Sigmoid colon (tissue), 7 donors: ENCODE data around the gene SUPT20HL1. TPM values are rescaled to one million over a fixed set of nuclear protein-coding genes. Genes with fewer than 3 reads are reported as not detected.
"Not testable (repeated sequence)": the region's sequence is repeated elsewhere in the genome, so short reads cannot be mapped to it uniquely, and the experiment has no call there.

Source experiments
- DNase-seq: peaks from one replicate; pipeline ENCODE4 v3.0.0-alpha.2; 2019
- H3K27ac ChIP-seq, 4 donors: fragments of 200-600 bp; sonication (generic); one replicate each; pipeline ENCODE4 v1.5.1; 2016 to 2019; ENCODE audit warnings: mild to moderate bottlenecking in 1 of 4
- H3K27me3 ChIP-seq, 3 donors: fragments of 200-600 bp; sonication (generic); one replicate each; pipeline ENCODE4 v1.5.1; 2019; ENCODE audit warnings: mild to moderate bottlenecking in 1 of 3
- H3K36me3 ChIP-seq, 4 donors: fragments of 200-600 bp; sonication (generic); one replicate each; pipeline ENCODE4 v1.5.1; 2016 to 2019
- H3K4me1 ChIP-seq, 4 donors: fragments of 200-600 bp; sonication (generic); one replicate each; pipeline ENCODE4 v1.5.1; 2017 to 2019
- H3K4me3 ChIP-seq, 4 donors: fragments of 200-600 bp; sonication (generic); one replicate each; pipeline ENCODE4 v1.5.1; 2017 to 2019; ENCODE audit warnings: mild to moderate bottlenecking in 2 of 4, moderate library complexity in 1 of 4
- H3K9me3 ChIP-seq, 4 donors: fragments of 200-600 bp in 3 of 4; sonication (generic) in 3 of 4; one replicate each; pipeline versions ENCODE4 v1.5.1 to v1.6.1; 2013 to 2019
- EP300 ChIP-seq, 4 donors: sonication (generic); formaldehyde crosslinking; IDR thresholded peaks; one replicate each; pipeline ENCODE4 v1.6.1; 2017; ENCODE audit warnings: antibody characterized with exemption in 4 of 4
- POLR2A ChIP-seq, 2 donors: fragments of 450-650 bp; IDR thresholded peaks; one replicate each; pipeline ENCODE4 v1.6.1; 2016; ENCODE audit warnings: antibody characterized with exemption in 2 of 2, mild to moderate bottlenecking in 2 of 2, moderate library complexity in 2 of 2
- POLR2AphosphoS5 ChIP-seq, 4 donors: sonication (generic); formaldehyde crosslinking; IDR thresholded peaks; one replicate each; pipeline ENCODE4 v1.6.1; 2017; ENCODE audit warnings: antibody characterized with exemption in 4 of 4
- WGBS, 2 donors: extraction: QIAGEN DNeasy Blood & Tissue Kit; methylation state at CpG; one replicate each; pipeline ENCODE4 v1.1.7; 2013; 5-methylcytosine and 5-hydroxymethylcytosine counted together
- intact Hi-C: fragments of 100-400 bp; cut with DNase I; formaldehyde crosslinking; loops from one replicate; pipeline ENCODE4 v1.15.1; 2023
- polyA plus RNA-seq, 3 donors: library from polyadenylated mRNA; stranded (reverse); fragments of 200-250 nt; gene quantifications; one replicate each; pipeline ENCODE4 v1.2.3, GENCODE V29; 2013
- total RNA-seq, 4 donors: library from RNA; depleted of rRNA; stranded (reverse); fragments of >200 nt; gene quantifications; one replicate each; pipeline ENCODE4 v1.1.0, GENCODE V29; 2016
- TF ChIP-seq, protein P1 (sequence below), 4 experiments: fragments of 450-650 bp in 3 of 4; fragments of 200-600 bp in 1 of 4; IDR thresholded peaks; one replicate each; pipeline ENCODE4 v1.5.1; 2016 to 2019; ENCODE audit warnings: antibody characterized with exemption in 4 of 4, mild to moderate bottlenecking in 3 of 4, moderate library complexity in 2 of 4
- donor health status: healthy with polysubstance abuse.
- donor health status: Bipolar disorder and iron deficiency.
- donor health status: healthy.

Gene SUPT20HL1
- total and polyA plus RNA-seq, 7 donors: 0.16 to 1.1 (median 0.36) TPM; not detected in 4

- Histone ChIP-seq H3K27ac (peak overlapping the region in 1 of 4 donors; percentile 37), H3K27me3 (no peaks in the 10 kb centered on the region), H3K9me3 (no peaks in the 10 kb centered on the region), H3K4me1 (no peaks in the 10 kb centered on the region), H3K4me3 (no peak overlapping the region), H3K36me3 (no peaks in the 10 kb centered on the region)
- intact Hi-C loops: no loop called here
- no peak for DNase-seq
- no peak for TF ChIP-seq EP300 (IDR thresholded peaks at IDR 0.05)
- TF ChIP-seq POLR2AphosphoS5 (IDR thresholded peaks at IDR 0.05): no peak
- TF ChIP-seq, protein P1, sequence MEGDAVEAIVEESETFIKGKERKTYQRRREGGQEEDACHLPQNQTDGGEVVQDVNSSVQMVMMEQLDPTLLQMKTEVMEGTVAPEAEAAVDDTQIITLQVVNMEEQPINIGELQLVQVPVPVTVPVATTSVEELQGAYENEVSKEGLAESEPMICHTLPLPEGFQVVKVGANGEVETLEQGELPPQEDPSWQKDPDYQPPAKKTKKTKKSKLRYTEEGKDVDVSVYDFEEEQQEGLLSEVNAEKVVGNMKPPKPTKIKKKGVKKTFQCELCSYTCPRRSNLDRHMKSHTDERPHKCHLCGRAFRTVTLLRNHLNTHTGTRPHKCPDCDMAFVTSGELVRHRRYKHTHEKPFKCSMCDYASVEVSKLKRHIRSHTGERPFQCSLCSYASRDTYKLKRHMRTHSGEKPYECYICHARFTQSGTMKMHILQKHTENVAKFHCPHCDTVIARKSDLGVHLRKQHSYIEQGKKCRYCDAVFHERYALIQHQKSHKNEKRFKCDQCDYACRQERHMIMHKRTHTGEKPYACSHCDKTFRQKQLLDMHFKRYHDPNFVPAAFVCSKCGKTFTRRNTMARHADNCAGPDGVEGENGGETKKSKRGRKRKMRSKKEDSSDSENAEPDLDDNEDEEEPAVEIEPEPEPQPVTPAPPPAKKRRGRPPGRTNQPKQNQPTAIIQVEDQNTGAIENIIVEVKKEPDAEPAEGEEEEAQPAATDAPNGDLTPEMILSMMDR (IDR thresholded peaks at IDR 0.05): no peak
- no peak for TF ChIP-seq POLR2A (IDR thresholded peaks at IDR 0.05)
- WGBS, 2 donors: 91 to 92% methylated on average over 5 of the region's 5 CpGs
Measured at GRCh38 chrX:24364326-24364725, 3.9 kb downstream of the SUPT20HL1 start.

DNA sequence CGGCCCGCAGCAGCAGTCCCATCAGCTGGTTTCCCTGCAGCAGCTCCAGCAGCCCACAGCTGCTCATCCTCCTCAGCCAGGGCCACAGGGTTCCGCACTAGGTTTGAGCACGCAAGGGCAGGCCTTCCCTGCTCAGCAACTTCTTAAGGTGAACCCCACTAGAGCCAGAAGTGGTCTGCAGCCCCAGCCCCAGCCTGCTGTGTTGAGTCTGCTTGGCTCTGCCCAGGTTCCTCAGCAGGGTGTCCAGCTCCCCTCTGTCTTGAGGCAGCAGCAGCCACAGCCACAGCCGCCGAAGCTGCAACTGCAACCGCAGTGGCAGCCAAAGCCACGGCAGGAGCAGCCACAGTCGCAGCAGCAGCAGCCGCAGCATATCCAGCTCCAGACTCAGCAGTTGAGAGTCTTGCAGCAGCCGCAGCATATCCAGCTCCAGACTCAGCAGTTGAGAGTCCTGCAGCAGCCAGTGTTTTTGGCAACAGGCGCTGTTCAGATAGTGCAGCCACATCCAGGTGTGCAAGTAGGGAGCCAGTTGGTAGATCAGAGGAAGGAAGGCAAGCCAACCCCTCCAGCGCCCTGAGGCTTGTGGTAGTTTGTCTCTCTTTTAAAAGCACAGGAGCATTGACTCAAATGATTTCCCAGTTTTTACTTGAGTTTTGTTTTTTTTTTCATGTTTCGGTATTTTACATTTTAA is 4.6 kb downstream of the SUPT20HL1 start:
- Histone ChIP-seq H3K27ac (peak overlapping the region in 1 of 4 donors; percentile 37), H3K4me3 (no peak overlapping the region), H3K36me3 (no peaks in the 10 kb centered on the region), H3K27me3 (no peaks in the 10 kb centered on the region), H3K9me3 (no peaks in the 10 kb centered on the region), H3K4me1 (no peaks in the 10 kb centered on the region)
- WGBS, 2 donors: 85 to 87% methylated on average over 14 of the region's 14 CpGs
- TF ChIP-seq, protein P1 (IDR thresholded peaks at IDR 0.05): no peak
- TF ChIP-seq EP300 (IDR thresholded peaks at IDR 0.05) (no peak), POLR2A (IDR thresholded peaks at IDR 0.05) (no peak), POLR2AphosphoS5 (IDR thresholded peaks at IDR 0.05) (no peak)
- intact Hi-C loops: no loop called here
- no peak for DNase-seq

DNA sequence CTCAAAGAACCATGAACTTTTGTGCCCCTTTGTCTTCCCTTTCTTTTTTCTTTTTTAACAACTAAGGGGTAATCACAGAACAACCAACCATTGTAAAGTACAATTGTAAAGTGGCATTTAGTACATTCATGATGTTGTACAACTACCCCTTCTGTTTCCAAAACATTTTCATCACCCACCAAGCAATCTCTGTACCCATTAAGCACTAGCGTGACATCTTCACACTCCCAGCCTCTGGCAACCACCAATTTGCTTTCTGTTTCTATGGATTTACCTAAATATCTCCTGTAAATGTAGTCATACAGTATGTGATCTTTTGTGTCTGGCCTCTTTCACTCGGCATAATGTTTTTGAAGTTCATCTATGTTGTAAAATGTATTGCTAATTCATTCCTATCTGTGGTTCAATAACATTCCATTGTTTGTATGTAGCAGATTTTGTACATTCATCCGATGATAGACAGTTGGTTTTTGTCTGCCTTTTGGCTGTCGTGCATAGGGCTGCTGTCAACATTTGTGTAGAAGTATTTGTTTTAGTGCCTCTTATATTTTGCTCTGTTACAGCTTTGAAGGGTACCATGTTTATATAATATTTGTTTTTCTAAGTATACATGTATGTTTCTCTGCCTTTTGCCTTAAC is 6.4 kb downstream of the SUPT20HL1 start:
- H3K4me3 ChIP-seq, H3K27ac ChIP-seq, H3K27me3 ChIP-seq, H3K9me3 ChIP-seq, H3K36me3 ChIP-seq, DNase-seq, H3K4me1 ChIP-seq, intact Hi-C loops: not testable (repeated sequence)
- 68 to 76% methylated on average over 3 to 4 of the region's 4 CpGs for WGBS, 2 donors

DNA sequence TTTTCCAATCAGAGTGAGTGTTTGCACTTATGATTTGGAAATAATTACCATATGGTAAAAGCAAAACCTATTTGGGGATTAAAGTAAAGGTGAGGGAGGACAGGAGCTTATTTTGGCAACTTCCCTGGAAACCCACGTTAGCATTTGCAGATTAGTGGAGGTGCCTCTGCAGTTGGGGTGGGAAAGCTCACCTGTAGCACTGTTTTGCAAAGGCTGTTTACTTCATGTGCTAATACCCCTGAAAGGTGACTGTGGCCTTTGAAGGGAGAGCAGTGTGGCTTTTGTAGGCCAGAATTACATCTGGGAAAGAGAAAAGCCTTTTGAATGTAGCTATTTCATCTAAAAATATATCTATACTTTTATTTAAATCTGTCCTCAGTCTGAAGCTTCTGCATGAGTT is 9.4 kb downstream of the SUPT20HL1 start:
- no peak overlapping the region for H3K4me3 ChIP-seq
- H3K4me1 ChIP-seq: peaks cover 0 to 7% (median 0%) of the 10 kb centered on the region in 4 donors
- WGBS, 2 donors: 72 to 84% methylated on average over 1 of the region's 1 CpG
- no peaks in the 10 kb centered on the region for H3K36me3 ChIP-seq
- intact Hi-C loops: no loop called here
- H3K27me3 ChIP-seq: no peaks in the 10 kb centered on the region
- no peak overlapping the region for H3K27ac ChIP-seq
- H3K9me3 ChIP-seq: no peaks in the 10 kb centered on the region
- DNase-seq: no peak
- no peak for TF ChIP-seq POLR2A (IDR thresholded peaks at IDR 0.05)
- TF ChIP-seq POLR2AphosphoS5 (IDR thresholded peaks at IDR 0.05): no peak
- TF ChIP-seq, protein P1 (IDR thresholded peaks at IDR 0.05): no peak
- TF ChIP-seq EP300 (IDR thresholded peaks at IDR 0.05): no peak

DNA sequence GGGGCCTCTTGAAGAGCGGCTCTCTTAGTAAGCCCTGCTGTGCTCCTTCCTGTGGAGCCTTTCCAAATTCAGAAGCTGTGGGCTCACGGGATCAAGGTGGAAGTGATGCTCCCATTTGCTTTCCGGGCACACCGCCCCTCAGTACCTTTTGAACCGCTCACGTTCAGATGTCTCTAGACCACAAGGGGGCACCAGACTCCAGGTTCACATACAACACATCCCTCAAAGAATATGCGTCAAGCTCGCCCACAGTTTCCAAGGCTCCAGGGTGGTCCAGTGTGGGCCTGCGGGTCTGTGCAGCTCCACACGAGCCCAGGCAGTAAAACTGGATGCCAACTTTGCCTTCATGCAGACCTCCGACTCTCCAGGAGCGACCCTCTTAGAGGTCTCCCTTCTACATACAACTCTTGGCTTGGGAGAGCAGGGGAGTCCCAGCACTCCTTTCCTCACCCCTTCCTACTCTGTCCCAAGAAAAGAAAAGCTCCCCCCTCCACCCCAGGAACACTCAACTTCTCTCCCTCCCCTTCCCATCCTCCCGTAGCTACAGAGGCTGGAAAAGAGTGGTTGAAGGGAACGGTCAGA is 11.0 kb downstream of the SUPT20HL1 start:
- no peaks in the 10 kb centered on the region for H3K27me3 ChIP-seq
- peaks cover 0 to 7% (median 0%) of the 10 kb centered on the region in 4 donors for H3K4me1 ChIP-seq
- no peak overlapping the region for H3K4me3 ChIP-seq
- TF ChIP-seq EP300 (IDR thresholded peaks at IDR 0.05): no peak
- TF ChIP-seq POLR2A (IDR thresholded peaks at IDR 0.05): no peak
- TF ChIP-seq, protein P1 (IDR thresholded peaks at IDR 0.05): peak; percentile 22 to 57 (median 38)
- TF ChIP-seq POLR2AphosphoS5 (IDR thresholded peaks at IDR 0.05): no peak
- no peaks in the 10 kb centered on the region for H3K9me3 ChIP-seq
- intact Hi-C loops: no loop called here
- no peak overlapping the region for H3K27ac ChIP-seq
- peak; percentile 81 for DNase-seq
- no peaks in the 10 kb centered on the region for H3K36me3 ChIP-seq
- 11 to 17% methylated on average over 14 of the region's 14 CpGs for WGBS, 2 donors
